MM.1S (cell line): ENCODE measurements around the gene MRLN.

Experiments used
- EZH2 ChIP-seq: fragments of 300-600 bp; sonication (generic); optimal IDR thresholded peaks from 2 replicates; pipeline ENCODE3; 2017; ENCODE audit warnings: low read depth, mild to moderate bottlenecking, antibody characterized with exemption, low read length, mixed read lengths
- TF ChIP-seq, protein P1 (sequence below): fragments of 300-600 bp; sonication (generic); IDR thresholded peaks from 2 replicates; pipeline ENCODE4 v1.5.1; 2016; ENCODE audit warnings: antibody characterized with exemption, low read length, mixed read lengths

DNA sequence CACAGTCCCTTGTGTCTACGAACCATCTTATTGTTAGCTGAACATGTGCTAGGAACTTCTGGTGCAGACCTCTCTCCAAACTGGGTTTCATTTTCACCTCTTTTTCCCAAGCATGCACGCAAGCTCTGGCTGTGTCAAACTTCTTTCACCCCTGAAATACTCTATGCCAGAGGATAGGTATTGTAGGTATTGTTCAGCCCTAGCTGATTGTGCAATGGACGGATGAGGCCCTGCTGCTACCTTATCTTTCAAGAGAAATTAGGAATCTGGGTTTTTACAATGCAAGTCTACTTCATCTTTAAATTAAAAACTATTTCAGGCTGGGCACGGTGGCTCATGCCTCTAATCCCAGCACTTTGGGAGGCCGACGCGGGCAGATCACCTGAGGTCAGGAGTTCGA, 28.3 kb upstream of the MRLN start:
- TF ChIP-seq, protein P1, sequence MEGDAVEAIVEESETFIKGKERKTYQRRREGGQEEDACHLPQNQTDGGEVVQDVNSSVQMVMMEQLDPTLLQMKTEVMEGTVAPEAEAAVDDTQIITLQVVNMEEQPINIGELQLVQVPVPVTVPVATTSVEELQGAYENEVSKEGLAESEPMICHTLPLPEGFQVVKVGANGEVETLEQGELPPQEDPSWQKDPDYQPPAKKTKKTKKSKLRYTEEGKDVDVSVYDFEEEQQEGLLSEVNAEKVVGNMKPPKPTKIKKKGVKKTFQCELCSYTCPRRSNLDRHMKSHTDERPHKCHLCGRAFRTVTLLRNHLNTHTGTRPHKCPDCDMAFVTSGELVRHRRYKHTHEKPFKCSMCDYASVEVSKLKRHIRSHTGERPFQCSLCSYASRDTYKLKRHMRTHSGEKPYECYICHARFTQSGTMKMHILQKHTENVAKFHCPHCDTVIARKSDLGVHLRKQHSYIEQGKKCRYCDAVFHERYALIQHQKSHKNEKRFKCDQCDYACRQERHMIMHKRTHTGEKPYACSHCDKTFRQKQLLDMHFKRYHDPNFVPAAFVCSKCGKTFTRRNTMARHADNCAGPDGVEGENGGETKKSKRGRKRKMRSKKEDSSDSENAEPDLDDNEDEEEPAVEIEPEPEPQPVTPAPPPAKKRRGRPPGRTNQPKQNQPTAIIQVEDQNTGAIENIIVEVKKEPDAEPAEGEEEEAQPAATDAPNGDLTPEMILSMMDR = no peak
- no peak for TF ChIP-seq EZH2
